Measurements from ENCODE around the gene TP53INP2.

TP53INP2 gene

DNA sequence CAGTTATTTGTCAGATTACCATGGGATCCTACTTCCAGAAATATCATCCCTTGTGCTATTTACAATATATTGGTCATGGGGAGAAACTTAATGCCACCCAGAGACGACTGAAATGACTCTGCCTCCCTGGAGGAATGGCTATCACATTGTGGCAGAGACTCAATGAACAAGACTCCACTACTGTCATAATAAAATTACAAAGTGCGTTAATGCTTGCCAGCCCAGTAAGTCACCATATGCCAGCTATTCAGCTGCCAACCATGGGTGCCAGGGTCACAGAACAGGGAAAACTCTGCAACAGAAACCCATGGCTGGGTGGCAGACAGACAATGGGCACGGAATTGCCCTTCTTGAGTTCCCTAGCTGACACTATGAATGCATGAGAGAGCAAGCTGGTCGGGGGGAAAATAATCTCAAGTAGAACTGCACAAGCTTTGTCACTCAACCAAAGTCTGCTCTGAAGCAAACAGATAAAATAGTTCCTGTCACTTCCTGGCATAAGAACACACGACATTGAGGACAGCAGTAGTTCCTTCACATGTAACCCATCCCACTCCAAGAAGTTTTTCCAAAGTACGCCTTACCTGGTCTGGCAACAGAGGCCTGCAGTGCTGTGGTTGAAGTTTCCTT is 32.1 kb downstream of the TP53INP2 start (continued):
- TF ChIP-seq, protein P1, sequence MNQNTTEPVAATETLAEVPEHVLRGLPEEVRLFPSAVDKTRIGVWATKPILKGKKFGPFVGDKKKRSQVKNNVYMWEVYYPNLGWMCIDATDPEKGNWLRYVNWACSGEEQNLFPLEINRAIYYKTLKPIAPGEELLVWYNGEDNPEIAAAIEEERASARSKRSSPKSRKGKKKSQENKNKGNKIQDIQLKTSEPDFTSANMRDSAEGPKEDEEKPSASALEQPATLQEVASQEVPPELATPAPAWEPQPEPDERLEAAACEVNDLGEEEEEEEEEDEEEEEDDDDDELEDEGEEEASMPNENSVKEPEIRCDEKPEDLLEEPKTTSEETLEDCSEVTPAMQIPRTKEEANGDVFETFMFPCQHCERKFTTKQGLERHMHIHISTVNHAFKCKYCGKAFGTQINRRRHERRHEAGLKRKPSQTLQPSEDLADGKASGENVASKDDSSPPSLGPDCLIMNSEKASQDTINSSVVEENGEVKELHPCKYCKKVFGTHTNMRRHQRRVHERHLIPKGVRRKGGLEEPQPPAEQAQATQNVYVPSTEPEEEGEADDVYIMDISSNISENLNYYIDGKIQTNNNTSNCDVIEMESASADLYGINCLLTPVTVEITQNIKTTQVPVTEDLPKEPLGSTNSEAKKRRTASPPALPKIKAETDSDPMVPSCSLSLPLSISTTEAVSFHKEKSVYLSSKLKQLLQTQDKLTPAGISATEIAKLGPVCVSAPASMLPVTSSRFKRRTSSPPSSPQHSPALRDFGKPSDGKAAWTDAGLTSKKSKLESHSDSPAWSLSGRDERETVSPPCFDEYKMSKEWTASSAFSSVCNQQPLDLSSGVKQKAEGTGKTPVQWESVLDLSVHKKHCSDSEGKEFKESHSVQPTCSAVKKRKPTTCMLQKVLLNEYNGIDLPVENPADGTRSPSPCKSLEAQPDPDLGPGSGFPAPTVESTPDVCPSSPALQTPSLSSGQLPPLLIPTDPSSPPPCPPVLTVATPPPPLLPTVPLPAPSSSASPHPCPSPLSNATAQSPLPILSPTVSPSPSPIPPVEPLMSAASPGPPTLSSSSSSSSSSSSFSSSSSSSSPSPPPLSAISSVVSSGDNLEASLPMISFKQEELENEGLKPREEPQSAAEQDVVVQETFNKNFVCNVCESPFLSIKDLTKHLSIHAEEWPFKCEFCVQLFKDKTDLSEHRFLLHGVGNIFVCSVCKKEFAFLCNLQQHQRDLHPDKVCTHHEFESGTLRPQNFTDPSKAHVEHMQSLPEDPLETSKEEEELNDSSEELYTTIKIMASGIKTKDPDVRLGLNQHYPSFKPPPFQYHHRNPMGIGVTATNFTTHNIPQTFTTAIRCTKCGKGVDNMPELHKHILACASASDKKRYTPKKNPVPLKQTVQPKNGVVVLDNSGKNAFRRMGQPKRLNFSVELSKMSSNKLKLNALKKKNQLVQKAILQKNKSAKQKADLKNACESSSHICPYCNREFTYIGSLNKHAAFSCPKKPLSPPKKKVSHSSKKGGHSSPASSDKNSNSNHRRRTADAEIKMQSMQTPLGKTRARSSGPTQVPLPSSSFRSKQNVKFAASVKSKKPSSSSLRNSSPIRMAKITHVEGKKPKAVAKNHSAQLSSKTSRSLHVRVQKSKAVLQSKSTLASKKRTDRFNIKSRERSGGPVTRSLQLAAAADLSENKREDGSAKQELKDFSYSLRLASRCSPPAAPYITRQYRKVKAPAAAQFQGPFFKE (tag by site-specific recombination; IDR thresholded peaks at IDR 0.05; ENCODE audit: borderline replicate concordance) = no peak
- TF ChIP-seq, protein P2, sequence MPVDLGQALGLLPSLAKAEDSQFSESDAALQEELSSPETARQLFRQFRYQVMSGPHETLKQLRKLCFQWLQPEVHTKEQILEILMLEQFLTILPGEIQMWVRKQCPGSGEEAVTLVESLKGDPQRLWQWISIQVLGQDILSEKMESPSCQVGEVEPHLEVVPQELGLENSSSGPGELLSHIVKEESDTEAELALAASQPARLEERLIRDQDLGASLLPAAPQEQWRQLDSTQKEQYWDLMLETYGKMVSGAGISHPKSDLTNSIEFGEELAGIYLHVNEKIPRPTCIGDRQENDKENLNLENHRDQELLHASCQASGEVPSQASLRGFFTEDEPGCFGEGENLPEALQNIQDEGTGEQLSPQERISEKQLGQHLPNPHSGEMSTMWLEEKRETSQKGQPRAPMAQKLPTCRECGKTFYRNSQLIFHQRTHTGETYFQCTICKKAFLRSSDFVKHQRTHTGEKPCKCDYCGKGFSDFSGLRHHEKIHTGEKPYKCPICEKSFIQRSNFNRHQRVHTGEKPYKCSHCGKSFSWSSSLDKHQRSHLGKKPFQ (tag by site-specific recombination; IDR thresholded peaks at IDR 0.05) = no peak

DNA sequence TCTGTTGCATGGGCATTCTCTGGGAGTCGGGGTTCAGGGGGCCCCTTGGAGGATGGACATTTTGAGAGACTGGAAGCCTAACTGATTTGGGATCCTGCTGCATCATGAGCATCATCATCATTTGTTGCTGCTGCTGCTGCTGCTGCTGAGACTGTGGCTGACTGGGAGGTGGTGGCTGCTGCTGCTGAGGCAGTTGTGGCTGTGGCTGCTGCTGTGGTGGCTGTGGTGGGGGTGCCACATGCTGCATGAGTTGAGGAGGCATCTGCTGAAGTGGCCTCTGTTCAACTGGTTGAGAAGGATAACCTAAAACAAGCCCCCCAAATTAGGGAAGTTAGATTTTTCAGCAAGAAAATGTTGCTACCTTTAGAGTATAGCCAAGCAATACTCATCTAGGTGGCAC is 38.9 kb downstream of the TP53INP2 start:
- ChIA-PET CTCF (no interaction called here), POLR2A (no interaction called here)
- no peaks in the 10 kb centered on the region for H3K9me3 ChIP-seq (ENCODE audit: control insufficient read depth, insufficient read depth, low read depth, low read length)
- TF ChIP-seq GFI1B (tag by site-specific recombination; IDR thresholded peaks at IDR 0.05) (no peak), ZNF560 (tag by site-specific recombination; IDR thresholded peaks at IDR 0.05; ENCODE audit: borderline replicate concordance) (no peak), KLF1 (tag by site-specific recombination; IDR thresholded peaks at IDR 0.05) (no peak), YY2 (tag by site-specific recombination; IDR thresholded peaks at IDR 0.05) (no peak), ZBTB1 (tag by site-specific recombination; IDR thresholded peaks at IDR 0.05) (no peak), ZNF221 (tag by site-specific recombination; IDR thresholded peaks at IDR 0.05; ENCODE audit: borderline replicate concordance) (no peak), ZFP41 (tag by site-specific recombination; IDR thresholded peaks at IDR 0.05; ENCODE audit: borderline replicate concordance) (no peak), ZNF555 (tag by site-specific recombination; conservative IDR thresholded peaks at IDR 0.05) (no peak), ZNF239 (tag by site-specific recombination; IDR thresholded peaks at IDR 0.05) (no peak), ZNF624 (tag by site-specific recombination; IDR thresholded peaks at IDR 0.05) (no peak), ZFP3 (tag by site-specific recombination; IDR thresholded peaks at IDR 0.05; ENCODE audit: low read depth) (no peak), ZNF394 (tag by site-specific recombination; IDR thresholded peaks at IDR 0.05; ENCODE audit: borderline replicate concordance) (no peak)
- TF ChIP-seq, protein P3, sequence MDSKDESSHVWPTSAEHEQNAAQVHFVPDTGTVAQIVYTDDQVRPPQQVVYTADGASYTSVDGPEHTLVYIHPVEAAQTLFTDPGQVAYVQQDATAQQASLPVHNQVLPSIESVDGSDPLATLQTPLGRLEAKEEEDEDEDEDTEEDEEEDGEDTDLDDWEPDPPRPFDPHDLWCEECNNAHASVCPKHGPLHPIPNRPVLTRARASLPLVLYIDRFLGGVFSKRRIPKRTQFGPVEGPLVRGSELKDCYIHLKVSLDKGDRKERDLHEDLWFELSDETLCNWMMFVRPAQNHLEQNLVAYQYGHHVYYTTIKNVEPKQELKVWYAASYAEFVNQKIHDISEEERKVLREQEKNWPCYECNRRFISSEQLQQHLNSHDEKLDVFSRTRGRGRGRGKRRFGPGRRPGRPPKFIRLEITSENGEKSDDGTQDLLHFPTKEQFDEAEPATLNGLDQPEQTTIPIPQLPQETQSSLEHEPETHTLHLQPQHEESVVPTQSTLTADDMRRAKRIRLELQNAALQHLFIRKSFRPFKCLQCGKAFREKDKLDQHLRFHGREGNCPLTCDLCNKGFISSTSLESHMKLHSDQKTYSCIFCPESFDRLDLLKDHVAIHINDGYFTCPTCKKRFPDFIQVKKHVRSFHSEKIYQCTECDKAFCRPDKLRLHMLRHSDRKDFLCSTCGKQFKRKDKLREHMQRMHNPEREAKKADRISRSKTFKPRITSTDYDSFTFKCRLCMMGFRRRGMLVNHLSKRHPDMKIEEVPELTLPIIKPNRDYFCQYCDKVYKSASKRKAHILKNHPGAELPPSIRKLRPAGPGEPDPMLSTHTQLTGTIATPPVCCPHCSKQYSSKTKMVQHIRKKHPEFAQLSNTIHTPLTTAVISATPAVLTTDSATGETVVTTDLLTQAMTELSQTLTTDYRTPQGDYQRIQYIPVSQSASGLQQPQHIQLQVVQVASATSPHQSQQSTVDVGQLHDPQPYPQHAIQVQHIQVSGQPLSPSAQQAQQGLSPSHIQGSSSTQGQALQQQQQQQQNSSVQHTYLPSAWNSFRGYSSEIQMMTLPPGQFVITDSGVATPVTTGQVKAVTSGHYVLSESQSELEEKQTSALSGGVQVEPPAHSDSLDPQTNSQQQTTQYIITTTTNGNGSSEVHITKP (tag by site-specific recombination; IDR thresholded peaks at IDR 0.05) = no peak
- TF ChIP-seq, protein P4, sequence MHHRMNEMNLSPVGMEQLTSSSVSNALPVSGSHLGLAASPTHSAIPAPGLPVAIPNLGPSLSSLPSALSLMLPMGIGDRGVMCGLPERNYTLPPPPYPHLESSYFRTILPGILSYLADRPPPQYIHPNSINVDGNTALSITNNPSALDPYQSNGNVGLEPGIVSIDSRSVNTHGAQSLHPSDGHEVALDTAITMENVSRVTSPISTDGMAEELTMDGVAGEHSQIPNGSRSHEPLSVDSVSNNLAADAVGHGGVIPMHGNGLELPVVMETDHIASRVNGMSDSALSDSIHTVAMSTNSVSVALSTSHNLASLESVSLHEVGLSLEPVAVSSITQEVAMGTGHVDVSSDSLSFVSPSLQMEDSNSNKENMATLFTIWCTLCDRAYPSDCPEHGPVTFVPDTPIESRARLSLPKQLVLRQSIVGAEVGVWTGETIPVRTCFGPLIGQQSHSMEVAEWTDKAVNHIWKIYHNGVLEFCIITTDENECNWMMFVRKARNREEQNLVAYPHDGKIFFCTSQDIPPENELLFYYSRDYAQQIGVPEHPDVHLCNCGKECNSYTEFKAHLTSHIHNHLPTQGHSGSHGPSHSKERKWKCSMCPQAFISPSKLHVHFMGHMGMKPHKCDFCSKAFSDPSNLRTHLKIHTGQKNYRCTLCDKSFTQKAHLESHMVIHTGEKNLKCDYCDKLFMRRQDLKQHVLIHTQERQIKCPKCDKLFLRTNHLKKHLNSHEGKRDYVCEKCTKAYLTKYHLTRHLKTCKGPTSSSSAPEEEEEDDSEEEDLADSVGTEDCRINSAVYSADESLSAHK (tag by site-specific recombination; IDR thresholded peaks at IDR 0.05) = no peak
- H3K4me1 ChIP-seq (ENCODE audit: control insufficient read depth, insufficient read depth, low read length) = no peaks in the 10 kb centered on the region
- no peak overlapping the region for H3K27ac ChIP-seq (ENCODE audit: extremely low read depth, low read depth, low read length)
- no peak overlapping the region for H3K4me3 ChIP-seq (ENCODE audit: low read depth, low read length)
- peaks cover 13 to 86% of the 10 kb centered on the region in 2 experiments for H3K36me3 ChIP-seq (ENCODE audit: control insufficient read depth in 2 of 2, insufficient read depth in 1 of 2, low read length in 2 of 2)

Data from HEK293 (cell line).